Pancreas (tissue), 10 donors: ENCODE results near the gene FSTL4. TPM values are rescaled to one million over a fixed set of nuclear protein-coding genes. Genes with fewer than 3 reads are reported as not detected.

ENCODE experiments used
- ATAC-seq, 4 donors: fragments of 200-7000 bp; cut with Tn5 transposase; one replicate each; pipeline versions ENCODE4 v1.8.0 to v1.9.1; 2020; ENCODE audit warnings: mild to moderate bottlenecking in 4 of 4, moderate library complexity in 4 of 4
- DNase-seq, 6 donors: peaks; one replicate each; pipeline ENCODE4 v3.0.0-alpha.2; 2020
- FAIRE-seq: peaks from 2 replicates; lab custom pipeline; 2012; peaks lifted over from hg19 to GRCh38; lab: Jason Lieb, UNC
- H3K27ac ChIP-seq, 4 donors: fragments of 200-600 bp; sonication (generic); 1 replicate in 3 of 4; 2 replicates in 1 of 4; pipeline versions ENCODE4 v1.5.0 to v1.8.0; 2020
- H3K27me3 ChIP-seq, 4 donors: fragments of 200-600 bp; one replicate each; pipeline ENCODE4 v1.8.0; 2021
- H3K36me3 ChIP-seq, 3 donors: fragments of 200-600 bp; sonication (generic) in 1 of 3; one replicate each; pipeline versions ENCODE4 v1.5.0 to v1.8.0; 2020 to 2021
- H3K4me1 ChIP-seq, 3 donors: fragments of 200-600 bp; one replicate each; pipeline ENCODE4 v1.8.0; 2021
- H3K4me3 ChIP-seq, 4 donors: fragments of 200-600 bp; sonication (generic) in 2 of 4; one replicate each; pipeline versions ENCODE4 v1.5.0 to v1.8.0; 2020 to 2021
- H3K9me3 ChIP-seq, 4 donors: fragments of 200-600 bp; one replicate each; pipeline ENCODE4 v1.8.0; 2021
- CTCF ChIP-seq, 4 donors: fragments of 200-600 bp; sonication (generic) in 3 of 4; IDR thresholded peaks; one replicate each; pipeline versions ENCODE4 v1.5.0 to v1.8.0; 2021; ENCODE audit warnings: antibody characterized with exemption in 4 of 4
- WGBS, 2 donors: extraction: QIAGEN DNeasy Blood & Tissue Kit; methylation state at CpG; one replicate each; pipeline ENCODE4 v1.1.7; 2013; 5-methylcytosine and 5-hydroxymethylcytosine counted together
- intact Hi-C, 3 donors: fragments of 100-400 bp; cut with DNase I; formaldehyde crosslinking; loops; one replicate each; pipeline versions ENCODE4 v1.11.1 to v1.14.2; 2022
- polyA plus RNA-seq, 2 donors: library from polyadenylated mRNA; stranded (reverse); fragments of 200-250 nt; gene quantifications; one replicate each; pipeline ENCODE4 v1.2.3, GENCODE V29; 2013
- total RNA-seq, 6 donors: library from RNA; stranded (reverse); fragmentation: NEBNext Ultra II Directional in 4 of 6; extraction: Animal tissue kit (Norgen Biotek cat#: 25700) in 4 of 6; gene quantifications; one replicate each; pipeline versions ENCODE4 v1.2.1 to v1.2.4, GENCODE V29; 2021 to 2023
- donor health status: healthy with polysubstance abuse.
- donor health status: DM: no; HTN: no; CAD: no; lungs with moderate emphysema.
- donor health status: DM: no; HTN: no; CAD: no.
- donor health status: control.
- donor health status: control.
- donor health status: Bipolar disorder and iron deficiency.
- donor health status: DM: yes; HTN: yes; CAD: no.
- donor health status: DM: no; HTN: no; CAD: no.
- donor health status: DM: no; HTN: no; CAD: no.
- donor health status: DM: yes; HTN: yes; CAD: no.

The FSTL4 gene
- total and polyA plus RNA-seq, 8 donors, result 0.68 to 2.4 (median 1.4) TPM

- DNase-seq (no peak), FAIRE-seq (no peak), ATAC-seq (no peak)
- WGBS, 2 donors, result 90 to 91% methylated on average over 7 of the region's 7 CpGs
- TF ChIP-seq CTCF (IDR thresholded peaks at IDR 0.05), result no peak
- no peak overlapping the region for H3K27ac ChIP-seq
- intact Hi-C loops, result no loop called here
- no peaks in the 10 kb centered on the region for H3K9me3 ChIP-seq
- H3K4me3 ChIP-seq, result no peak overlapping the region
- no peaks in the 10 kb centered on the region for H3K4me1 ChIP-seq
- no peaks in the 10 kb centered on the region for H3K27me3 ChIP-seq
- H3K36me3 ChIP-seq, result no peaks in the 10 kb centered on the region
Observed at GRCh38 chr5:133232911-133233310, 379.4 kb downstream of the FSTL4 start.

GRCh38 chr5:133232435-133232834, 379.9 kb downstream of the FSTL4 start:
- Histone ChIP-seq H3K4me3 (no peak overlapping the region), H3K36me3 (no peaks in the 10 kb centered on the region), H3K27me3 (no peaks in the 10 kb centered on the region), H3K9me3 (no peaks in the 10 kb centered on the region), H3K4me1 (no peaks in the 10 kb centered on the region), H3K27ac (peak overlapping the region in 2 of 4 donors; percentile 23 to 39)
- WGBS, 2 donors, result 79 to 90% methylated on average over 3 of the region's 3 CpGs
- intact Hi-C loops, result no loop called here
- TF ChIP-seq CTCF (IDR thresholded peaks at IDR 0.05), result no peak
- DNase-seq (no peak), ATAC-seq (no peak), FAIRE-seq (no peak)

- H3K27ac ChIP-seq, result peak overlapping the region in 2 of 4 donors; percentile 23 to 39
- FAIRE-seq (no peak), ATAC-seq (peak; percentile 58 to 85 (median 73)), DNase-seq (peak in 2 of 6 donors; percentile 18 to 23)
- no peaks in the 10 kb centered on the region for H3K27me3 ChIP-seq
- H3K36me3 ChIP-seq, result no peaks in the 10 kb centered on the region
- H3K4me3 ChIP-seq, result no peak overlapping the region
- H3K4me1 ChIP-seq, result no peaks in the 10 kb centered on the region
- no peak for TF ChIP-seq CTCF (IDR thresholded peaks at IDR 0.05)
- intact Hi-C loops, result no loop called here
- no peaks in the 10 kb centered on the region for H3K9me3 ChIP-seq
- 60 to 68% methylated on average over 6 of the region's 6 CpGs for WGBS, 2 donors
Observed at GRCh38 chr5:133232011-133232410, 380.3 kb downstream of the FSTL4 start.

- H3K27ac ChIP-seq, result peak overlapping the region in 1 of 4 donors; percentile 23
- no peaks in the 10 kb centered on the region for H3K27me3 ChIP-seq
- peaks cover 4 to 7% (median 5%) of the 10 kb centered on the region in 3 donors for H3K4me1 ChIP-seq
- 65 to 66% methylated on average over 9 of the region's 9 CpGs for WGBS, 2 donors
- TF ChIP-seq CTCF (IDR thresholded peaks at IDR 0.05), result no peak
- no peak overlapping the region for H3K4me3 ChIP-seq
- H3K9me3 ChIP-seq, result no peaks in the 10 kb centered on the region
- no peak for FAIRE-seq
- peak in 3 of 4 donors; percentile 36 to 41 (median 37) for ATAC-seq
- intact Hi-C loops, result no loop called here
- DNase-seq, result no peak
- H3K36me3 ChIP-seq, result no peaks in the 10 kb centered on the region
Observed at GRCh38 chr5:133230823-133231578, 381.3 kb downstream of the FSTL4 start.
